Neural progenitor cell (in vitro differentiated cells): Measurements from ENCODE around the gene CD300LB.

Experiments
- CTCF ChIP-seq: fragments of 200-600 bp; sonication (generic); IDR thresholded peaks from 2 replicates; pipeline ENCODE4 v1.5.1; 2017; ENCODE audit warnings: antibody characterized with exemption, mild to moderate bottlenecking
- EZH2 ChIP-seq: fragments of 200-600 bp; sonication (generic); IDR thresholded peaks from 2 replicates; pipeline ENCODE4 v1.6.1; 2017; ENCODE audit warnings: antibody characterized with exemption, mild to moderate bottlenecking, moderate library complexity

DNA sequence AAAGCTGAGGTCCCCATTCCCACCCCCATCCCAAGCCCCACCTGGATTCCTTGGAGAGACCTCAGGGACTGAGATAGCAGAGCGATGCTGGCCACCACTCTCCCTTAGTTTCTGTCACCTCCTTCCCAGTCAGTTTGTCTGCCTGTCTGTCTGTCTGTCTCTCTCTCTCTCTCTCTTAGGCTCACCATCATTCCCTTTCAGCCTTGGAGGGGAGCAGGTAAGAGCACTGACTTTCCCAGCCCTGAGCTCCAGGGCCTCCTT is 5.9 kb downstream of the CD300LB start:
- TF ChIP-seq CTCF, result no peak
- no peak for TF ChIP-seq EZH2
